Activated gamma-delta T cell treated with Interleukin-2 at 50 U/mL for 16 hours (primary cell): ENCODE measurements around the gene IMPG1.

Experiments used
- DNase-seq: peaks from one replicate; pipeline ENCODE4 v3.0.0-alpha.2; 2020

Gene IMPG1, protein sequence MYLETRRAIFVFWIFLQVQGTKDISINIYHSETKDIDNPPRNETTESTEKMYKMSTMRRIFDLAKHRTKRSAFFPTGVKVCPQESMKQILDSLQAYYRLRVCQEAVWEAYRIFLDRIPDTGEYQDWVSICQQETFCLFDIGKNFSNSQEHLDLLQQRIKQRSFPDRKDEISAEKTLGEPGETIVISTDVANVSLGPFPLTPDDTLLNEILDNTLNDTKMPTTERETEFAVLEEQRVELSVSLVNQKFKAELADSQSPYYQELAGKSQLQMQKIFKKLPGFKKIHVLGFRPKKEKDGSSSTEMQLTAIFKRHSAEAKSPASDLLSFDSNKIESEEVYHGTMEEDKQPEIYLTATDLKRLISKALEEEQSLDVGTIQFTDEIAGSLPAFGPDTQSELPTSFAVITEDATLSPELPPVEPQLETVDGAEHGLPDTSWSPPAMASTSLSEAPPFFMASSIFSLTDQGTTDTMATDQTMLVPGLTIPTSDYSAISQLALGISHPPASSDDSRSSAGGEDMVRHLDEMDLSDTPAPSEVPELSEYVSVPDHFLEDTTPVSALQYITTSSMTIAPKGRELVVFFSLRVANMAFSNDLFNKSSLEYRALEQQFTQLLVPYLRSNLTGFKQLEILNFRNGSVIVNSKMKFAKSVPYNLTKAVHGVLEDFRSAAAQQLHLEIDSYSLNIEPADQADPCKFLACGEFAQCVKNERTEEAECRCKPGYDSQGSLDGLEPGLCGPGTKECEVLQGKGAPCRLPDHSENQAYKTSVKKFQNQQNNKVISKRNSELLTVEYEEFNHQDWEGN

GRCh38 chr6:76072562-76072961 lies at the start of gene IMPG1:
Gene IMPG1 (minus strand): TSS chr6:76072662. CDS start chr6:76072488, 174 bp downstream.
- DNase-seq: no peak

DNA sequence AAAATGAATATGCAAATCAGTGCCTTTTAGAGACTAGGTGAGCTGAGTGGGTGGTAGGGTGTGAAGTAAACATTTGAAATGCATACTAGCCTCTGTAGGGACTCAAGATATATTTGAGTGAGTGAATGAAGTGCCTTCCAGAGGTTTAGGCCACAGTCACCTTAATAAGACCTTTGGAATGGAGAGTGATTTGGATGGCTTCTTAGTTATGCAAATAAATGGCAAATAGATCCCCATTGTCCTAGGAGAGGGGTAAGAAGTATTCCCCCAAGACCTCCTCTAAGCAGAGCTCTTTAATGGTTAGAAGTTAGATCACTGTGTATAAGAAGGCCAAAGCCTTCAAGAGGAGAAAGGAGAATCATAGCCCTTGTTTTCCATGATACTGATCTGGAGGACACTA lies 47.8 kb upstream of the IMPG1 start:
- no peak for DNase-seq

DNA sequence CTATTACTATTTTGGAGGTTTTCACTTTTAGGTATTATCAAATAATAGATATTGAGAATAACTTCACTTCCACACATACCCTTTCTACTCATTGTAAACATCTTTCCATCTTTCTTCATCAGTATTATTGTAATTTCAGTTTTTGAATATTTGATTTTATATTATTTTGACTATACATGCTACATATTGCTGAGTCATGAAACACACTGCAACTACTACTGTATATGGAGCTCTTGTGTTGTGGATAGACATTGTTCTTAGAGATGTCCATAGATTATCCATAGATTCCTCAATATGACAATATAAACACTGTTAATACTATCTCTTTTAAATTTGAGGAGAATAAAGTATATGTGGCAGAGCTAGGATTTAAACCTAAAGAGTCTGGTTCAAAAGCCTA lies 819 bp upstream of the IMPG1 start:
- DNase-seq: no peak

DNA sequence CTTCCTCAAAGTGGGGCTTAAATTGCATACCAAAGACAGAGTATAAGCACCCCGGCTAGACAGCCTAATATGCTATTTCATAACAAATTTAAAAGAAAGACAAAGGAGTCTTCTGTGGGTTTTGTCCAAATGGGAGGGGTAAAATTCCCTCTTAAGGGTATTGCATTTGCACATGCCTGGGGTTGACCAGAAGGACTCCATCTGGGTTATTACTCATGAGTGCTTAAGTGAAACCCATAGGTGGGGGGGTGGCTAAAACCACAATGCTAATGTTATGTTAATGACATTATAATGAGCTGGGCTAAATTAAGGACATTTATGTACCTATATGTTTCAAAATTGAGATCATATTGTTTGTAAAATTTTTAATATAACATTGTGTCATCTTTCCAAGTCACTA lies 15.0 kb downstream of the IMPG1 start:
- DNase-seq: no peak

DNA sequence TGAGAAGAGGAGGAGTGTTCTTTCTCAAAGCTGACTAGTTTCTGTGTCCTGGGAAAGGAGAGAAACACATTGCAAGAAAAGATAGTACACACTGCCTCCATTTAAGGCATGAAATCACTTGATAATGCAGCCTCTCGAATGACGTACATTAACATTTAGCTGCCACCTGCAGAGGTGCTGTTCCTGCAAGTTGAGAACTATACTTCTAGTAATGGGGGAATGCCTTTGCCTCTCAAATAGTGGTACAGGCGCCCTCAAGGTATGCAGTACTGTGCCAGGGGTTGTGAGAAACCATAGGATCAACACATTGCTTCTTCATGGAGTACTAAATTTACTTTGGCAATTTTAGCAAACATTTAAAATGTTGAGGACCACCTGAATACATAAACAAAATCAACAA lies 20.1 kb downstream of the IMPG1 start:
- DNase-seq: no peak

- no peak for DNase-seq
These were observed 28.8 kb downstream of the IMPG1 start for GRCh38 chr6:76043690-76044089.

DNA sequence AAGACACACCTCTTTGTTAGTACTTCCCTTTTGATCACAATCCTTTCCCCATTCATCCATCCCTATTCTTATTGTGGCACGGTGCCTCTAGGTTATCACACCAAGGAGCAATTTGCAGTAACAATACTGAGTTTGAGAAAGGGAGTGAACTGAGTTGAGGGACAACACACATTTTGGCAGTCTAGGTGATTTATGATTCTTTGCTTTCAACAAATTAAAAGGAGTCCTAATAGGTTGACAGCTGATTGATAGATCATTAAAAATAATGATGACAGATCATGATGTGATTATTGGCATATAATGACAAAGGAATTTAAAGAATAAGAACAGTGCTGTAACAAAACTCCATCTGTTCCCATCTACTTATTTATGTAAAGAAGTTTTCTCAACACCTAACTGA lies 36.7 kb downstream of the IMPG1 start:
- DNase-seq: no peak

DNA sequence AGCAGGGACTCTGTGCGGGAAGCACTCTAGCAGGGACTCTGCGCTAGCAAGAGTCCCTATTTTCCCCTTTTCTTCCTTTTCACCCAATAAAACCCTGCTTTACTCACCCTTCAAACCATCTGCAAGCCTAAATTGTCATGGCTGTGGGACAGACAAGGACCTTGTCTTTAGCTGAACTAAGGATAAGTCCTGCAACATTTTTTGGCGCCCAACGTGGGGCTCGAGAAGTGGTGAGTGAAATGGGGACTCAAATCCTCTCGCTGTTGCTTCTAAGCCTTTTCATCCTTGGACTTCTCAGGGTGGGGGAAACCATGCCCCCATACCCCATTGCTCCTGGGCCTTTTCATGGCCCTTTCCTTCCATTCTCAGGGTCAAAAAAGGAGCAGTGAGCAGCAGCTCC lies 46.4 kb downstream of the IMPG1 start:
- no peak for DNase-seq

DNA sequence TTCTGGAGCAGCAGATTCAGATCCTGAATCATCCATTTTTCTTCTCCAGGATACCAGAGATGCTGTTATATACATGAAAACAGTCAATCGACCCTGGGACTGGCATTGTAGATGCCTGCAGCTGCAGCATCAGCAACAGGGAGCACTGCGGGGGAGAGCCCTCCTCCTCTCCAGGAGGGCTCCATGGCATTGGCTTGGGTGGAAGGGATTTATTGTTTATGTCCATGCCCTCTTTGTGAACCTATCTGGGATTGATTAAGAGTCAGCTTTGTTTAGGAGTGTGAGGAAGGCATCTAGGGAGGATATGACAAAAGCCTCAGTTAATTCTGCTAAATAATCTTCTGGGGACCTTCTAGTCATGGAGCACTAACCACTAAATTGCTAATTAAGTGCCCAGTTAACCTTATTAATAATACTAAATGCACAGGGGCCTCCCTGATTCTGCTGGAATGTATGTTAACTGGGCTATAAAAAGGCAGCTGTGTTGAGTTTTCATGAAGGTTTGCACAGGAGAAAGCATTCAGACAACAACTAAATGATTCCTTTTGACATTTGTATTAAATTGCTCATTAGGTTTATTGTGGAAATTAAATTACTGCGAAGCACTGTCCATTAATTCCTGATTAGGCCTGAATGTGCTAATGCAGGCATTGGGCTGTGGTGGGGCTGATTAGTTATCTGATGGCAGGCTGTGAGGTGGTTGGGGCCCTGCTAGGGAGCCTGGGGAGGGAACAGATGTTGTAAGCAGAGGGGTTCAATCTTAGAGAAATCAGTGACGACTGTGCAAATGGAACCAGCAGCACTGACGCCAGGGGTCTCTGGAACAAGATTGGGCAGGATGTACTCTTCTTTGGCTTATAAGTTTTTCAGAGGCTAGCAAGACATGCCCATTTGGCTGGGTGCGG lies 57.6 kb downstream of the IMPG1 start:
- DNase-seq: no peak

DNA sequence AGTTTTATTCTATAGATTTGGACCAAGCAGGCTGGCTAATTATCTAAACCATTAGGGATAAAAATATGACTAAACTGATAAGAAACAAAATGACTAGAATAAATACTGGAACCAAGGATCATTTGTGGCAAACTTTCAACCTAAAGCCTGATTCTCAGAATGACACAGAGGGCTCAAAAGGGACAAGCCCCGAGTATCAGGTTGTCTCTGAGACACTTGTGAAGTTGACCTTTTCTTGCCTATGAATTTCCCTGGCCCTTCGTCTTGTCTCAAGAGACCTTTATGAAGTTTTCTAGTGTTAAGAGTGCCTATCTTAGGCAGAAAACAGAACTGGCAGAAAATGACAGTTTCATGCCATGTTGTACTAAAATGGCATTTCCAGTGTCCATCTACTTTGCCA lies 68.3 kb downstream of the IMPG1 start:
- DNase-seq: no peak

GRCh38 chr6:76003686-76004085 lies 68.8 kb downstream of the IMPG1 start:
- no peak for DNase-seq

- DNase-seq: no peak
These were observed 69.3 kb downstream of the IMPG1 start for GRCh38 chr6:76003113-76003512.

- DNase-seq: no peak
These were observed 71.8 kb downstream of the IMPG1 start for GRCh38 chr6:76000629-76001028.

DNA sequence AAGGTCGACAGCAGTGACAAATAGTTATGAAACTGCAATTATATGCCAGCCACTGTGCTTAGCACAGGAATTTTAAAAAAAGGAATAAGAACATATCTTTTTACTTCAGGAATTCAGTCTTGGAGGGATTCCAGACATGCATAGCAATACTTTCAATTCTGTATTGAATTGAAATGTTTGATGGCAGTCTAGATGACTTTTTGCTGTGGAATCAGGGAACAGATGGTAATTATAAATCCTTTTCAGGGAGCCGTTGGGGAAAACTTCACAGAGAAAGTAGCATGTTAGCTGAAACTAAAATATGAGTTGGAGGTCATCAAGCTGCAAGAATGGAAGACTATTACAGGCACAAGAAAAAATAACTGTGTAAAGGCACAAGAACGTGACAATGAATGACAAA lies 74.8 kb downstream of the IMPG1 start:
- no peak for DNase-seq

DNA sequence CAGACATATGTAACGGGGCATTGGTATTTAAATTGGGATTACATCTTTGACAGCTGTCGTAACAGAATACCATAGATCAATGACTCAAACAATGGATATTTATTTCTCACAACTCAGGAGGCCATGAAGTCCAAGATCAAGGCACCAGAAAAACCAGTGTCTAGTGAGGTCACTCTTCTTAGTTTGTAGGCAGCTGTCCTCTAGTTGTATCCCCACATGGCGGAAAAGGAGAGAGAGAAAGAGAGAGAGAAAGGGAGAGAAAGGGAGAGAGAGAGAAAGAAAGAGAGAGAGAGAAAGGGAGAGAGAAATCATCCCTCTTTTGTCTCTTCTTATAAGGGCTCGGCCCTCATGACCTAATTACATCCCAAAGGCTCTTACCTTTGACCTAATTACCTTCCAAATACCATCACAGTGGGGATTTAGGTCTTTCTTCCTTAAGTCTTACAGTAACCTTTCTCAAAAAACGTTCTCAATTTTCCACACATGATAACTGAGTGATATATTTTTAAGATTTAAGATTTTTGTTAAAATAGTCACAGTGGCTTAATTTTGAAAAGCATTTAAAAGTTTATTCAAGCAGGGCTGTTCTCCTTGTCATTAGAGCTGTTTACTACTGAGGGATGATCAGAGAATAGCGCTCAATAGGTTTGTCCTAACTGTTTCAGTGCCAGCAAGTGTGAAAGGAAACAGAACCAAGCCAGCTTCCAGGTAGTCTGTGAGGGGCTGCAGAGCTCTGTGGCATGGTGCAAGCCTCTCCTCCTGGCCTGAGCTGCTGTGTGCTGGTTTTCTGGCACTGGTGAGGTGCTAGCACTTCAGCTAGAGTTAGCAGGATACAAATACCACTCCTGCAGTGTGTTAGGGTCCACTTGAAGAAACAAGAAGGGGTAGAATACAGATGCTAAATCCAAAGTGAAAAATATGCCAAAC lies 79.0 kb downstream of the IMPG1 start:
- no peak for DNase-seq

GRCh38 chr6:75991941-75992340 lies 80.5 kb downstream of the IMPG1 start:
- no peak for DNase-seq

- DNase-seq: no peak
These were observed 85.5 kb downstream of the IMPG1 start for GRCh38 chr6:75986935-75987334.

DNA sequence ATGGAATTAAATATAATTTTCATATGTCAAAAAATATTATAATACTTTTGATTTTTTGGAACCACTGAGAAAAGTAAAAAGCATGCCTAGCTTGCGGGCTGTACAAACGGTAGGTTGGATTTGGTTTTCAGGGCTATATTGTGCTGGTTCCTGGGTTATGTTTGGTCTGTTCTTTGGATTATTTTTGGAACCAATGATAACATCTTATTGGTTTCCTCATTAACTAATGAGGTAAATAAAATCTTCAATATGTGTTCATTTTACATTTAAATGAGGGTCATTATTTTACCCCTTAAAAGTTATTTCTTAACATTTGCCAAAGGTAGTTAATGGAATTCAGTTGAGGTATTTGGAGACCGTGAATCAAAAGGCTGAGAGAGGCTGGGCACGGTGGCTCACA lies 96.6 kb downstream of the IMPG1 start:
- no peak for DNase-seq

- DNase-seq: no peak
These were observed 102.4 kb downstream of the IMPG1 start for GRCh38 chr6:75970093-75970492.

GRCh38 chr6:75968143-75968542 lies 104.3 kb downstream of the IMPG1 start:
- no peak for DNase-seq

- DNase-seq: no peak
These were observed 108.9 kb downstream of the IMPG1 start for GRCh38 chr6:75963569-75963968.

DNA sequence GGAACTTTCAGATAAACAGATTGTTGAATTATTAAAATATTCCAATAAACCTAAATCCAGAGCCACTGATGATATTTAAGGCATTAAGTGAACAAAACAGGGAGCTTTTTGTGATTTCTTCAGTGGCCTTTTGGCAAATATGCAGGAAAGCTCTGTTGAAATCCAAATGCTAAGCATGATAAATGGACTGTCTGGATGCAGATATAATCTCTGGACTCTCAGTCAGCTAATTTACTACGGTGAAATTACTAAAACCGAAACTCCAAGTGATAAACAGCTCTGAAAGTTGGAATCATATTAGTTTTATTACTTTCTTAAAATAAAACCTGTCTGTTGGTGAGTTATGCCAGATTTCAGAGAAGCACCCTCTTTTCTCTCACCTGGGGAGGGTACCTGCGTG lies 120.3 kb downstream of the IMPG1 start:
- DNase-seq: no peak
